Inferior parietal cortex (tissue), 1 donor: Measurements from ENCODE around the gene TFB1M.
"Not testable (repeated sequence)": the region's sequence is repeated elsewhere in the genome, so short reads cannot be mapped to it uniquely, and the experiment has no call there.

Source experiments
- DNase-seq: peaks from one replicate; pipeline ENCODE4 v3.0.0-alpha.2; 2016; ENCODE audit errors: extremely low spot score

TFB1M gene

GRCh38 chr6:155329460-155330132, 15.3 kb upstream of the TFB1M start:
- DNase-seq, result no peak

GRCh38 chr6:155328539-155329459, 14.5 kb upstream of the TFB1M start:
- no peak for DNase-seq

- DNase-seq, result no peak
Measured at GRCh38 chr6:155328074-155328538, 13.8 kb upstream of the TFB1M start.

- peak; percentile 81 for DNase-seq
Measured at GRCh38 chr6:155327326-155328073, 13.2 kb upstream of the TFB1M start.

GRCh38 chr6:155325700-155326516, 11.6 kb upstream of the TFB1M start:
- DNase-seq, result no peak

- DNase-seq, result no peak
Measured at GRCh38 chr6:155324993-155325392, 10.7 kb upstream of the TFB1M start.

GRCh38 chr6:155324172-155324571, 9.9 kb upstream of the TFB1M start:
- DNase-seq, result no peak

GRCh38 chr6:155319902-155320301, 5.6 kb upstream of the TFB1M start:
- no peak for DNase-seq

GRCh38 chr6:155317186-155317585, 2.9 kb upstream of the TFB1M start:
- no peak for DNase-seq

GRCh38 chr6:155316419-155316818, 2.1 kb upstream of the TFB1M start:
- DNase-seq, result no peak

GRCh38 chr6:155315516-155315871, 1.2 kb upstream of the TFB1M start:
- no peak for DNase-seq

GRCh38 chr6:155314773-155315515, 660 bp upstream of the TFB1M start:
- DNase-seq, result no peak

- no peak for DNase-seq
Measured at GRCh38 chr6:155313602-155314091, 637 bp downstream of the TFB1M start.

- DNase-seq, result not testable (repeated sequence)
Measured at GRCh38 chr6:155312950-155313349, 1.3 kb downstream of the TFB1M start.

- DNase-seq, result no peak
Measured at GRCh38 chr6:155311583-155311982, 2.7 kb downstream of the TFB1M start.

GRCh38 chr6:155311086-155311485, 3.2 kb downstream of the TFB1M start:
- no peak for DNase-seq

- DNase-seq, result no peak
Measured at GRCh38 chr6:155310596-155310995, 3.7 kb downstream of the TFB1M start.

GRCh38 chr6:155309150-155309549, 5.1 kb downstream of the TFB1M start:
- no peak for DNase-seq

- no peak for DNase-seq
Measured at GRCh38 chr6:155306958-155307357, 7.3 kb downstream of the TFB1M start.

- DNase-seq, result no peak
Measured at GRCh38 chr6:155303361-155303870, 10.9 kb downstream of the TFB1M start.
